Effector memory CD4-positive, alpha-beta T cell (primary cell): ENCODE results near the gene GRIP1.

Experiments
- DNase-seq, 3 donors: peaks; one replicate each; pipeline ENCODE4 v3.0.0-alpha.2; 2020
- H3K27ac ChIP-seq: 2 replicates; pipeline ENCODE4 v1.7.0; 2013; ENCODE audit warnings: mild to moderate bottlenecking, low read length, moderate library complexity; ENCODE audit not compliant: insufficient read depth, poor library complexity, severe bottlenecking
- H3K27me3 ChIP-seq: replicated peaks from 2 replicates; pipeline ENCODE4 v1.7.0; 2013; ENCODE audit warnings: mild to moderate bottlenecking, low read length; ENCODE audit not compliant: insufficient read depth, control insufficient read depth, poor library complexity, severe bottlenecking
- H3K36me3 ChIP-seq: 2 replicates; pipeline ENCODE4 v1.7.0; 2013; ENCODE audit warnings: mild to moderate bottlenecking, low read length, moderate library complexity; ENCODE audit not compliant: control insufficient read depth, insufficient read depth
- H3K4me1 ChIP-seq: 2 replicates; pipeline ENCODE4 v1.7.0; 2013; ENCODE audit warnings: low read length, mild to moderate bottlenecking; ENCODE audit not compliant: control insufficient read depth, insufficient read depth, poor library complexity, severe bottlenecking
- H3K4me3 ChIP-seq: 2 replicates; pipeline ENCODE4 v1.7.0; 2013; ENCODE audit warnings: low read length, low read depth, mild to moderate bottlenecking; ENCODE audit not compliant: insufficient read depth, poor library complexity, severe bottlenecking
- H3K9me3 ChIP-seq: 2 replicates; pipeline ENCODE4 v1.7.0; 2013; ENCODE audit warnings: mild to moderate bottlenecking, low read length, moderate library complexity; ENCODE audit not compliant: control insufficient read depth

Gene GRIP1

DNA sequence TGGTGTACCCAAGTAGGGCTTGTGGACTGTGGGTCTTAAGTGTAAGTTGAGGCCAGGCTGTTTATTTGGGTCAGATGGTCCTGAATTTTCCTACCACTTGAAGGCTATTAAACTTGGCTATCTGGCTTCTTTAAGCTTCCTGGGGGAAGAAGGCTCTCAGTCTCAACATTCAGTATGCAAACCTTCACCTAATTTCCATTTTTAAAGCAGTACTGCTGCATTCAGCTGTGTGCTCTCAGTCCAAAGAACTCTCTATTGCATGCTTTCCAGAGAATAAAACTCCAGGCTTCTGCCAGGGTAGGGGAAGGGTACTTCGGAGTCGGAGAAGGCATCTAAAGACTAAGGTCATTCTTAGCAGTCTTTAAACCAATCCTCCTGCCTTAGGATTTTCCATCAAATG is 252.2 kb downstream of the GRIP1 start:
- H3K4me3 ChIP-seq, result no peak overlapping the region
- DNase-seq, result no peak
- no peaks in the 10 kb centered on the region for H3K4me1 ChIP-seq
- H3K27ac ChIP-seq, result no peak overlapping the region
- H3K27me3 ChIP-seq, result no peaks in the 10 kb centered on the region
- peaks cover 5% of the 10 kb centered on the region for H3K9me3 ChIP-seq
- no peaks in the 10 kb centered on the region for H3K36me3 ChIP-seq

GRCh38 chr12:66423266-66423665 is 255.6 kb downstream of the GRIP1 start:
- Histone ChIP-seq H3K27me3 (no peaks in the 10 kb centered on the region), H3K36me3 (no peaks in the 10 kb centered on the region), H3K9me3 (peaks cover 5% of the 10 kb centered on the region), H3K4me1 (no peaks in the 10 kb centered on the region), H3K4me3 (no peak overlapping the region), H3K27ac (no peak overlapping the region)
- no peak for DNase-seq

GRCh38 chr12:66418908-66419307 is 260.0 kb downstream of the GRIP1 start:
- Histone ChIP-seq H3K36me3 (no peaks in the 10 kb centered on the region), H3K9me3 (no peaks in the 10 kb centered on the region), H3K4me3 (no peak overlapping the region), H3K27ac (no peak overlapping the region), H3K27me3 (no peaks in the 10 kb centered on the region), H3K4me1 (no peaks in the 10 kb centered on the region)
- DNase-seq, result no peak

GRCh38 chr12:66417217-66417616 is 261.7 kb downstream of the GRIP1 start:
- Histone ChIP-seq H3K27ac (no peak overlapping the region), H3K4me1 (no peaks in the 10 kb centered on the region), H3K9me3 (no peaks in the 10 kb centered on the region), H3K36me3 (no peaks in the 10 kb centered on the region), H3K4me3 (no peak overlapping the region), H3K27me3 (no peaks in the 10 kb centered on the region)
- DNase-seq, result no peak

DNA sequence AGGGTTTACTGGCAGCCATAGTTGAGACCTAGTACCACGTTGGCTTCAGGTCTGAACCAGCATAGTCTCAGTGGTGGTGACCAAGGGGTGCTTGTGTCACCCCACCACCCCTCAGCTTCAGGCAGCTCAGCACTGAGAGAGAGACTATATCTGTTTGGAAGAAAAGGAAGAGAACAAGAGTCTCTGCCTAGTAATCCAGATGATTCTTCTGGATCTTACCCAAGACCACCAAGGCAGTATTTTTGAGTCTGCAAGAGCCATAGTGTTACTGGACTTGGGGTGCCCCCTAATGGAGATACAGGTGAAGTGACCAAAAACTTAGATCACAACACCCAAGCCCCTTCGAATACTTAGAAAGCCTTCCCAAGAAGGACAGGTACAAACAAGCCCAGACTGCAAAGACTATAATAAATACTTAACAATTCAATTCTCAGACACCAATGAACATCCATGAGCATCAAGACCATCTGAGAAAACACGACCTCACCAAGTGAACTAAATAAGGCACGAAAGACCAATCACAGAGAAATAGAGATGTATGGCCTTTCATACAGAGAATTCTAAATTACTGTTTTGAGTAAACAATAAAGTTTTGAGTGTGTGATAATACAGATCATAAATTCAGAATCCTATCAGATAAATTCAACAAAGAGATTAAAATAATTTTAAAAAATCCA is 269.5 kb downstream of the GRIP1 start:
- peak; percentile 1 to 20 (median 10) for DNase-seq
- Histone ChIP-seq H3K4me3 (no peak overlapping the region), H3K27ac (no peak overlapping the region)

GRCh38 chr12:66405395-66405794 is 273.5 kb downstream of the GRIP1 start:
- Histone ChIP-seq H3K4me3 (no peak overlapping the region), H3K9me3 (no peaks in the 10 kb centered on the region), H3K27ac (no peak overlapping the region), H3K4me1 (no peaks in the 10 kb centered on the region), H3K27me3 (no peaks in the 10 kb centered on the region), H3K36me3 (no peaks in the 10 kb centered on the region)
- DNase-seq, result no peak

More for the DNA sequence above, 269.5 kb downstream of the GRIP1 start:
- Histone ChIP-seq H3K9me3 (no peaks in the 10 kb centered on the region), H3K4me1 (no peaks in the 10 kb centered on the region), H3K27me3 (peaks cover 3% of the 10 kb centered on the region), H3K36me3 (no peaks in the 10 kb centered on the region)

- no peak for DNase-seq
- Histone ChIP-seq H3K27ac (no peak overlapping the region), H3K4me3 (no peak overlapping the region), H3K9me3 (no peaks in the 10 kb centered on the region), H3K4me1 (no peaks in the 10 kb centered on the region), H3K36me3 (no peaks in the 10 kb centered on the region), H3K27me3 (no peaks in the 10 kb centered on the region)
These were observed 275.1 kb downstream of the GRIP1 start for GRCh38 chr12:66403746-66404145.

GRCh38 chr12:66399911-66400306 is 279.0 kb downstream of the GRIP1 start:
- DNase-seq, result no peak
- Histone ChIP-seq H3K27me3 (peaks cover 7% of the 10 kb centered on the region), H3K4me3 (no peak overlapping the region)

DNA sequence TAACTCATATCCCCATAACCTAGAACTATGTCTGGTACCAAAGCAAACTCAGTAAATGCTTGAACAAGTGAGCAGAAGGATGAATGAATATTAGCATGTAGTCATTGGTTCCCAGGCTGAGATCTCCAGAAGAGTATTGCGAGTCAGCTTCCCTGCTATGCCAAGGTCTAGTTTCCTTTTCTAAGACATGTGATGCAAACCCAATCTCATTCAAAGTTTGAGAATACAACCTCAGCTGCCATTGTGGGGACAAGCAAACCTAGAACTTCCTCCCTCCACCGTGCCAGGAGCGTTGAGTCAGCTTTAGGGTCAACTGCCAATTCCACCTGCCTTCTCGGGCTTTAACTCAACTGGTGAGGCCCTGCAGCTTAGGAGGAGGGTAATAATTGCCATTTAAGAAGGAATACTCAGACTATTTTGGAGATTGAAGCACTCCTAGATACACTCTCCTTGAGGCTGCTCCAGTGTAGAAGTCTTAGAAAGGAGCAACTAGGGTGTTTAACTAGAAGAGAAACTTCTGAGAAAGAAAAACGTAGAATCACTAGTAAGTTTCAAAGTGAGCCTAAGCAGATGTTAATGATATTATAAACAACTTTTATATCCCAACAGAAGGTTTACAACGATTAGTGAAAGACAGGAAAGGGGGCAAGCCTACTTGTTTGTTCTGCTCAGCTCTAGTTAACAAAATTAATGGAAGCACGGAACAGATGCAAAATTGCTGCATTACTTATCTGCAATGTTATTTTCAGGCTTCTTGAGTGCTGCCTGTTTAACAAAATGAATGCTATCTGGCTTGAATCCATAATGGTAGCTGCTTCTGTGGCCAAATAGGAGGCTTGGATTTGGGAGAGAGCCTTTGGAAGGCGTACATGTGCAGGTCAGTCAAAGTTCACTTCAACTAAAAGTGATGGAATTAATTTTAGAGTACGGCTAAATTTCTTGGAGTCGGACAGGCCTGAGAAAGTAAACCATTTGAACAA is 279.7 kb downstream of the GRIP1 start:
- no peak for DNase-seq
- Histone ChIP-seq H3K36me3 (no peaks in the 10 kb centered on the region), H3K4me1 (no peaks in the 10 kb centered on the region), H3K27ac (no peak overlapping the region), H3K27me3 (peaks cover 7% of the 10 kb centered on the region), H3K9me3 (no peaks in the 10 kb centered on the region), H3K4me3 (no peak overlapping the region)

More at GRCh38 chr12:66399911-66400306, 279.0 kb downstream of the GRIP1 start:
- Histone ChIP-seq H3K4me1 (no peaks in the 10 kb centered on the region), H3K36me3 (no peaks in the 10 kb centered on the region), H3K9me3 (no peaks in the 10 kb centered on the region), H3K27ac (no peak overlapping the region)
